Smooth muscle cell (in vitro differentiated cells): Measurements from ENCODE around the gene ABCD3. TPM values are rescaled to one million over a fixed set of nuclear protein-coding genes. Genes with fewer than 3 reads are reported as not detected.

Source experiments
- DNase-seq: peaks from one replicate; lab custom pipeline; 2025; ENCODE audit not compliant: unreplicated experiment; lab: John Stamatoyannopoulos, UW
- H2AFZ ChIP-seq: fragments of 200-600 bp; sonication (generic); 2 replicates; pipeline ENCODE4 v1.6.0; 2016; ENCODE audit warnings: antibody characterized with exemption, low read depth, mild to moderate bottlenecking
- H3F3A ChIP-seq: fragments of 200-600 bp; sonication (generic); 2 replicates; pipeline ENCODE4 v1.6.0; 2017; ENCODE audit warnings: antibody characterized with exemption, low read depth
- H3K27ac ChIP-seq: fragments of 200-600 bp; sonication (generic); 2 replicates; pipeline ENCODE4 v1.5.1; 2016; ENCODE audit warnings: low read depth, mild to moderate bottlenecking
- H3K27me3 ChIP-seq: fragments of 200-600 bp; sonication (generic); 2 replicates; pipeline ENCODE4 v1.6.1; 2016; ENCODE audit warnings: low read depth, mild to moderate bottlenecking
- H3K36me3 ChIP-seq: fragments of 200-600 bp; sonication (generic); 2 replicates; pipeline ENCODE4 v1.5.1; 2016; ENCODE audit warnings: low read depth
- H3K4me1 ChIP-seq: fragments of 200-600 bp; sonication (generic); 2 replicates; pipeline ENCODE4 v1.5.1; 2016; ENCODE audit warnings: low read depth
- H3K4me2 ChIP-seq: fragments of 200-600 bp; sonication (generic); 2 replicates; pipeline ENCODE4 v1.6.0; 2016; ENCODE audit warnings: mild to moderate bottlenecking
- H3K4me3 ChIP-seq: fragments of 200-600 bp; sonication (generic); 2 replicates; pipeline ENCODE4 v1.5.1; 2016; ENCODE audit warnings: mild to moderate bottlenecking
- H3K79me2 ChIP-seq: fragments of 200-600 bp; sonication (generic); 2 replicates; pipeline ENCODE4 v1.6.0; 2016; ENCODE audit warnings: low read depth, mild to moderate bottlenecking
- H3K9ac ChIP-seq: fragments of 200-600 bp; sonication (generic); 2 replicates; pipeline ENCODE4 v1.6.0; 2016; ENCODE audit warnings: low read depth
- H3K9me3 ChIP-seq: fragments of 200-600 bp; sonication (generic); replicated peaks from 2 replicates; pipeline ENCODE4 v1.5.1; 2016; ENCODE audit warnings: low read depth
- H4K20me1 ChIP-seq: fragments of 200-600 bp; sonication (generic); 2 replicates; pipeline ENCODE4 v1.6.0; 2016; ENCODE audit warnings: low read depth
- WGBS: methylation state at CpG from one replicate; pipeline ENCODE4 v1.1.7; 2016; ENCODE audit warnings: low lambda C conversion rate; 5-methylcytosine and 5-hydroxymethylcytosine counted together
- polyA plus RNA-seq: library from polyadenylated mRNA; unstranded; fragments of >200 nt; fragmentation: Nextera tagmentation; extraction: Ambion mirVana; gene quantifications from 2 replicates; pipeline ENCODE4 v1.2.1, GENCODE V29; 2016
- total RNA-seq: library from RNA; depleted of rRNA; stranded (reverse); fragments of >200 nt; gene quantifications from 2 replicates; pipeline ENCODE4 v1.2.3, GENCODE V29; 2014
- TF ChIP-seq, protein P1 (sequence below): fragments of 200-600 bp; sonication (generic); IDR thresholded peaks from 2 replicates; pipeline ENCODE4 v1.5.1; 2017; ENCODE audit warnings: borderline replicate concordance, mild to moderate bottlenecking, antibody characterized with exemption; ENCODE audit not compliant: insufficient read depth, poor library complexity, severe bottlenecking

The ABCD3 gene
- total and polyA plus RNA-seq, 2 experiments from 2014 or later, result 22.5 to 42.4 TPM

DNA sequence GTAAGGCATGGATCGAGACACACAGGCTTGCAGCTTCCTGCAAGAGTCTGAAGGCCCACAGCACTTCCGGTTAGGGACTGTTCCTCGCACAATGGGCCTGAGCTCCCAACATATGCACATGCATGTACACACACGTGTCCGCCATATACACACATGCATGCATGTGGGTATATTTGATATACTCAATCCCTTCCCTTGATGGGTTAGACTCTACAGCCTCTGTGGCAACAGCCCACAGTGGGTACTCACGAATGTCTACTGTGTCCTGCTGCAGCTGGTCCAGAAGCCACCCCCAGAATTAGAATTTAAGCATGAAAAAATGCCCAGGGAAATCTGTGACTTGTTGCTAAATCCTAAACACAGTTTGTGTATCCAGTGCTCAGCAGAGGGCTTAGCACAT lies 113.5 kb downstream of the ABCD3 start:
- H3K36me3 ChIP-seq, result peaks cover 14% of the 10 kb centered on the region
- no peak overlapping the region for H3K9ac ChIP-seq
- peaks cover 28% of the 10 kb centered on the region for H3K79me2 ChIP-seq
- no peaks in the 10 kb centered on the region for H3K27me3 ChIP-seq
- peak overlapping the region; percentile 94 for H3K27ac ChIP-seq
- no peak overlapping the region for H3K4me3 ChIP-seq
- peaks cover 74% of the 10 kb centered on the region for H4K20me1 ChIP-seq
- no peak overlapping the region for H2AFZ ChIP-seq
- peaks cover 14% of the 10 kb centered on the region for H3K4me1 ChIP-seq
- H3F3A ChIP-seq, result peaks cover 75% of the 10 kb centered on the region
- WGBS, result 97% methylated on average over 6 of the region's 6 CpGs
- TF ChIP-seq, protein P1, sequence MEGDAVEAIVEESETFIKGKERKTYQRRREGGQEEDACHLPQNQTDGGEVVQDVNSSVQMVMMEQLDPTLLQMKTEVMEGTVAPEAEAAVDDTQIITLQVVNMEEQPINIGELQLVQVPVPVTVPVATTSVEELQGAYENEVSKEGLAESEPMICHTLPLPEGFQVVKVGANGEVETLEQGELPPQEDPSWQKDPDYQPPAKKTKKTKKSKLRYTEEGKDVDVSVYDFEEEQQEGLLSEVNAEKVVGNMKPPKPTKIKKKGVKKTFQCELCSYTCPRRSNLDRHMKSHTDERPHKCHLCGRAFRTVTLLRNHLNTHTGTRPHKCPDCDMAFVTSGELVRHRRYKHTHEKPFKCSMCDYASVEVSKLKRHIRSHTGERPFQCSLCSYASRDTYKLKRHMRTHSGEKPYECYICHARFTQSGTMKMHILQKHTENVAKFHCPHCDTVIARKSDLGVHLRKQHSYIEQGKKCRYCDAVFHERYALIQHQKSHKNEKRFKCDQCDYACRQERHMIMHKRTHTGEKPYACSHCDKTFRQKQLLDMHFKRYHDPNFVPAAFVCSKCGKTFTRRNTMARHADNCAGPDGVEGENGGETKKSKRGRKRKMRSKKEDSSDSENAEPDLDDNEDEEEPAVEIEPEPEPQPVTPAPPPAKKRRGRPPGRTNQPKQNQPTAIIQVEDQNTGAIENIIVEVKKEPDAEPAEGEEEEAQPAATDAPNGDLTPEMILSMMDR, result no peak
- no peaks in the 10 kb centered on the region for H3K9me3 ChIP-seq
- no peak for DNase-seq
- H3K4me2 ChIP-seq, result no peak overlapping the region

DNA sequence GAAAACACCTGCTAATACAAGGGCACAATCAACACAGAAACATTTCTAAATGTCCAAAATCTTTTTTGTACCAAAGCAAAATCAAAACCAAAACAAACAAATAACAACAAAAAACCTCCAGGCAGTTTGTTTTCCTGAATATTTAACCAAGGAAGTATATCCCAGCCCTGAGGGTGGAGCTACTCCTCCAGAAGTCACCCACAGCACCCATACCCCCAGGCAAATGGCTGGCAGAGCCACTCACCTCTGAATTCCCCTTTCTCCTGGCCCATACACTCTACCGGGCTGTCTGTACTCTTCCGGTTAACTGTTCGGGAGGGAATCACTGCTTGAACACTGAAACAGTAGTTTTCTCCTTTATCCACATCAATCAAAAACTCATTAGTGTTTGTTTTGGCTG lies 113.9 kb downstream of the ABCD3 start:
- Histone ChIP-seq H3K27me3 (no peaks in the 10 kb centered on the region), H3K4me3 (no peak overlapping the region), H3K79me2 (peaks cover 32% of the 10 kb centered on the region), H4K20me1 (peaks cover 78% of the 10 kb centered on the region), H3K9ac (no peak overlapping the region), H3K4me1 (peaks cover 18% of the 10 kb centered on the region), H2AFZ (no peak overlapping the region), H3K36me3 (peaks cover 14% of the 10 kb centered on the region), H3K4me2 (no peak overlapping the region), H3K27ac (peak overlapping the region; percentile 94), H3K9me3 (no peaks in the 10 kb centered on the region), H3F3A (peaks cover 79% of the 10 kb centered on the region)
- WGBS, result 79% methylated on average over 3 of the region's 3 CpGs
- no peak for DNase-seq
- TF ChIP-seq, protein P1, result no peak

DNA sequence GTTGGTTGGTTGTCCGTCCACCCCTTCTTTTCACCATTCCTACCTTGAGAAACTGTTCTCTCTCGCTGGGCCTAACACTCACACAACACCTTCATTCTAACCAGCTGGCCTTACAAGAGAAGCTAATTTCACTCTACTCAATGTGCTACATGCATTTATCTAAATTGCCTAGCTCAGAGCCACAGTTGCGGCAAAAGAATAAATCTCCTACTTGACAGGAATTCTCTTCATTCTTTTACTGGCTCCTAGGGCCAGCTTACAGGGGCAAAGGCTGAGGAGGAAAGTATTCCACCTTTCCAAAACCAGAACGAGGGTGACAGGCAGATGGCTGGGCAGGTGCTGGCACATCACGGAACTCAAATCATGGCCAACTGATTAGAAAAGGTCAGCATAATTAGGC lies 116.9 kb downstream of the ABCD3 start:
- H3K4me1 ChIP-seq, result peaks cover 34% of the 10 kb centered on the region
- H3K27me3 ChIP-seq, result no peaks in the 10 kb centered on the region
- no peak for DNase-seq
- peak overlapping the region; percentile 26 for H3K9ac ChIP-seq
- no peak overlapping the region for H2AFZ ChIP-seq
- 80% methylated on average over 5 of the region's 5 CpGs for WGBS
- TF ChIP-seq, protein P1, result no peak
- no peaks in the 10 kb centered on the region for H3K9me3 ChIP-seq
- no peak overlapping the region for H3K4me3 ChIP-seq
- H3K4me2 ChIP-seq, result peak overlapping the region; percentile 94
- H3F3A ChIP-seq, result peaks cover 69% of the 10 kb centered on the region
- peak overlapping the region; percentile 94 for H3K27ac ChIP-seq
- H4K20me1 ChIP-seq, result peaks cover 100% of the 10 kb centered on the region
- H3K79me2 ChIP-seq, result peaks cover 62% of the 10 kb centered on the region
- peaks cover 14% of the 10 kb centered on the region for H3K36me3 ChIP-seq

GRCh38 chr1:94535879-94536278 lies 117.7 kb downstream of the ABCD3 start:
- Histone ChIP-seq H3K4me1 (peaks cover 34% of the 10 kb centered on the region), H4K20me1 (peaks cover 100% of the 10 kb centered on the region), H3F3A (peaks cover 67% of the 10 kb centered on the region), H3K9ac (peak overlapping the region; percentile 90), H3K4me3 (peak overlapping the region; percentile 89), H3K27ac (peak overlapping the region; percentile 94), H3K4me2 (peak overlapping the region; percentile 94), H3K79me2 (peaks cover 70% of the 10 kb centered on the region), H3K36me3 (peaks cover 14% of the 10 kb centered on the region), H3K27me3 (no peaks in the 10 kb centered on the region), H3K9me3 (no peaks in the 10 kb centered on the region), H2AFZ (no peak overlapping the region)
- TF ChIP-seq, protein P1, result no peak
- 32% methylated on average over 9 of the region's 9 CpGs for WGBS
- DNase-seq, result no peak
